OCI-LY7 (cell line): Measurements from ENCODE around the gene ENTPD7. TPM values are rescaled to one million over a fixed set of nuclear protein-coding genes. Genes with fewer than 3 reads are reported as not detected.

Experiments used
- BruUV-seq: library from RNA; stranded (reverse); fragments of 400-500 nt; replicated peaks from 2 replicates; lab custom pipeline; 2021; lab: Mats Ljungman, UMichigan
- CTCF ChIA-PET: fragments of 300-600 bp; sonication (Branson Sonifier 250); formaldehyde crosslinking; loops from one replicate; lab custom pipeline; 2022; ENCODE audit warnings: antibody characterized with exemption; ENCODE audit not compliant: unreplicated experiment; lab: Charles Lee
- POLR2A ChIA-PET: fragments of 300-600 bp; sonication (Branson Sonifier 250); formaldehyde crosslinking; loops from one replicate; lab custom pipeline; 2022; ENCODE audit warnings: antibody characterized with exemption; lab: Charles Lee
- DNase-seq: peaks from one replicate; pipeline ENCODE4 v3.0.0-alpha.2; 2015; ENCODE audit warnings: low spot score
- H2AFZ ChIP-seq: fragments of 200-600 bp; sonication (generic), shearing (Covaris generic); 2 replicates; pipeline ENCODE4 v1.6.1; 2014; ENCODE audit warnings: mild to moderate bottlenecking, antibody characterized with exemption, low read length, moderate library complexity
- H3K27ac ChIP-seq: fragments of 200-600 bp; sonication (generic); 2 replicates; pipeline ENCODE4 v1.5.1; 2014; ENCODE audit warnings: mixed run types, low read depth, mild to moderate bottlenecking, moderate library complexity, low read length, inconsistent platforms; ENCODE audit not compliant: poor library complexity, severe bottlenecking
- H3K36me3 ChIP-seq: fragments of 200-600 bp; sonication (generic); 2 replicates; pipeline ENCODE4 v1.6.1; 2014; ENCODE audit warnings: mild to moderate bottlenecking, antibody characterized with exemption, low read length, moderate library complexity, mixed read lengths; ENCODE audit not compliant: insufficient read depth
- H3K4me1 ChIP-seq: fragments of 200-600 bp; sonication (generic); 2 replicates; pipeline ENCODE4 v1.5.1; 2014; ENCODE audit warnings: mild to moderate bottlenecking, low read length; ENCODE audit not compliant: insufficient read depth, poor library complexity, severe bottlenecking
- H3K4me2 ChIP-seq: fragments of 200-600 bp; sonication (generic); 2 replicates; pipeline ENCODE4 v1.6.1; 2014; ENCODE audit warnings: mild to moderate bottlenecking, low read length
- H3K4me3 ChIP-seq: fragments of 200-600 bp; sonication (generic); 2 replicates; pipeline ENCODE4 v1.5.1; 2014; ENCODE audit warnings: mild to moderate bottlenecking, low read depth, low read length; ENCODE audit not compliant: poor library complexity, severe bottlenecking
- H3K79me2 ChIP-seq: fragments of 200-600 bp; sonication (generic); 2 replicates; pipeline ENCODE4 v1.6.1; 2016; ENCODE audit warnings: low read depth, mild to moderate bottlenecking, low read length, moderate library complexity, mixed read lengths; ENCODE audit not compliant: insufficient read depth
- H3K9me2 ChIP-seq: fragments of 200-600 bp; sonication (generic); 2 replicates; pipeline ENCODE4 v1.6.1; 2016; ENCODE audit warnings: mild to moderate bottlenecking, low read length, mixed read lengths; ENCODE audit not compliant: insufficient read depth
- H3K9me3 ChIP-seq: fragments of 200-600 bp; sonication (generic); 2 replicates; pipeline ENCODE4 v1.6.1; 2014; ENCODE audit warnings: mild to moderate bottlenecking, mixed run types, low read length, mixed read lengths
- H4K20me1 ChIP-seq: fragments of 200-600 bp; sonication (generic); 2 replicates; pipeline ENCODE4 v1.6.1; 2014; ENCODE audit warnings: mild to moderate bottlenecking, antibody characterized with exemption, low read length, moderate library complexity, mixed read lengths; ENCODE audit not compliant: insufficient read depth
- CTCF ChIP-seq: fragments of 200-600 bp; sonication (generic); conservative IDR thresholded peaks from 2 replicates; pipeline ENCODE4 v1.5.1; 2014; ENCODE audit warnings: mild to moderate bottlenecking, antibody characterized with exemption, low read length, moderate library complexity, mixed read lengths
- EZH2phosphoT487 ChIP-seq: fragments of 200-600 bp; sonication (generic); IDR thresholded peaks from 2 replicates; pipeline ENCODE4 v1.6.1; 2018; ENCODE audit warnings: low read depth, borderline replicate concordance, mild to moderate bottlenecking, mixed run types, antibody characterized with exemption, low read length, moderate library complexity, mixed read lengths
- intact Hi-C: fragments of 100-400 bp; cut with micrococcal nuclease; formaldehyde crosslinking; loops from one replicate; pipeline ENCODE4 v1.10.0; 2022; ENCODE audit not compliant: unreplicated experiment
- total RNA-seq, 2 experiments: library from RNA; depleted of rRNA in 1 of 2; stranded (reverse); fragments of >200 nt in 1 of 2; shearing (Covaris generic) in 1 of 2; gene quantifications; 2 replicates each; pipeline ENCODE4 v1.2.3, GENCODE V29; 2014 to 2022

Gene ENTPD7
- total RNA-seq, 2 experiments from 2014 or later: 3.3 to 7.6 TPM

DNA sequence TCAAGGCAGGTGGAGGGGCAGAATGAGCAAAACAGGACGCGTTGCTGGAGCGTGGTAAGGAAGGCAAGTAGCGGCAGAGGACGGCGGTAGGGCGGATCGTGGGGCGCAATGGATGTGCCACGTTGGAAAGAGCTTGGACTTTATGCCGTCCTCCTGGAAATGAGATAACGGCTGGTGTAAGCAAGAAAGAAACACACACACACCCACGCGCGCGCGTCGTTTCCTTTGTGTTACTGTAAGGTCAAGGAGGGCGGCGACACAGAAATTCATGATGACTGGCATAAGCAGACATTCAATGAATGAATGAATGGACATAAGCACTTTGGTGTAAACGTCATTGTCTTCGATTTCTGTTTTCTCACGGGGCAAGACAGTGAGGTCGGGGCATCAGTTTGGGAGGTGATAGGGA, 683 bp upstream of the ENTPD7 start:
- POLR2A ChIA-PET: interaction anchor here (0.6 to 2.3 kb wide), 4 partner anchors 18 to 258 kb away, joined by 3 to 13 read pairs (median 4); no protein-coding TSS in a partner anchor
- TF ChIP-seq EZH2phosphoT487 (no peak), CTCF (no peak)
- Histone ChIP-seq H3K9me3 (no peaks in the 10 kb centered on the region), H3K27ac (no peak overlapping the region), H3K4me1 (no peaks in the 10 kb centered on the region), H3K79me2 (no peaks in the 10 kb centered on the region), H3K9me2 (no peaks in the 10 kb centered on the region), H3K4me2 (peak overlapping the region; percentile 65), H3K36me3 (no peaks in the 10 kb centered on the region), H4K20me1 (no peaks in the 10 kb centered on the region), H2AFZ (peak overlapping the region; percentile 62; the same call in 1 of the 2 replicates), H3K4me3 (peak overlapping the region; percentile 76)
- CTCF ChIA-PET: interaction anchor here (0.6 to 1.1 kb wide), 2 partner anchors 15 to 36 kb away, joined by 3 to 9 read pairs; no protein-coding TSS in a partner anchor
- intact Hi-C loops: loop anchor here (2.0 kb wide), 2 partner anchors 38 to 74 kb away; partner anchors contain the start of genes COX15, CUTC and SLC25A28
- no TSS peak for BruUV-seq
- DNase-seq: no peak

GRCh38 chr10:99659868-99660366, 608 bp downstream of the ENTPD7 start:
- BruUV-seq: no TSS peak
- Histone ChIP-seq H2AFZ (peak overlapping the region; percentile 79; the same call in 1 of the 2 replicates), H4K20me1 (no peaks in the 10 kb centered on the region), H3K4me3 (peak overlapping the region; percentile 76), H3K9me3 (no peaks in the 10 kb centered on the region), H3K9me2 (no peaks in the 10 kb centered on the region), H3K4me2 (peak overlapping the region; percentile 65), H3K36me3 (no peaks in the 10 kb centered on the region), H3K27ac (no peak overlapping the region), H3K4me1 (no peaks in the 10 kb centered on the region), H3K79me2 (no peaks in the 10 kb centered on the region)
- POLR2A ChIA-PET: interaction anchor here (0.6 to 2.3 kb wide), 7 partner anchors 9 to 864 kb away, joined by 3 to 13 read pairs (median 4); partner anchors contain the start of genes COX15 and CUTC
- TF ChIP-seq CTCF (no peak), EZH2phosphoT487 (no peak)
- DNase-seq: peak; percentile 1
- CTCF ChIA-PET: interaction anchor here (0.6 kb wide), 1 partner anchor 114 kb away, joined by 3 read pairs; no protein-coding TSS in a partner anchor
- intact Hi-C loops: loop anchor here (2.0 kb wide), 2 partner anchors 39 to 73 kb away; partner anchors contain the start of genes COX15, CUTC and SLC25A28
